Heart right ventricle (tissue), 16 donors: ENCODE results near the gene TGFBR2. TPM values are rescaled to one million over a fixed set of nuclear protein-coding genes. Genes with fewer than 3 reads are reported as not detected.

Experiments
- ATAC-seq, 8 donors: fragments of 200-7000 bp; cut with Tn5 transposase; one replicate each; pipeline ENCODE4 v1.9.1; 2020; ENCODE audit warnings: mild to moderate bottlenecking in 8 of 8, moderate library complexity in 8 of 8, moderate number of reproducible peaks in 1 of 8
- DNase-seq, 2 donors: peaks; one replicate each; pipeline ENCODE4 v3.0.0-alpha.2; 2020
- H3K27ac ChIP-seq, 10 donors: fragments of 200-600 bp; sonication (generic) in 2 of 10; one replicate each; pipeline versions ENCODE4 v1.5.0 to v1.8.0; 2020 to 2022; ENCODE audit warnings: mild to moderate bottlenecking in 3 of 10
- H3K27me3 ChIP-seq, 7 donors: fragments of 200-600 bp; one replicate each; pipeline ENCODE4 v1.8.0; 2021 to 2022; ENCODE audit warnings: mild to moderate bottlenecking in 2 of 7
- H3K36me3 ChIP-seq, 9 donors: fragments of 200-600 bp; sonication (generic) in 1 of 9; one replicate each; pipeline versions ENCODE4 v1.5.0 to v1.8.0; 2020 to 2022; ENCODE audit warnings: mild to moderate bottlenecking in 2 of 9
- H3K4me1 ChIP-seq, 9 donors: fragments of 200-600 bp; sonication (generic) in 1 of 9; one replicate each; pipeline versions ENCODE4 v1.5.0 to v1.8.0; 2020 to 2022; ENCODE audit warnings: mild to moderate bottlenecking in 4 of 9
- H3K4me3 ChIP-seq, 10 donors: fragments of 200-600 bp; sonication (generic) in 2 of 10; one replicate each; pipeline versions ENCODE4 v1.5.0 to v1.8.0; 2020 to 2022; ENCODE audit warnings: mild to moderate bottlenecking in 7 of 10, moderate library complexity in 2 of 10
- H3K9me3 ChIP-seq, 11 donors: fragments of 200-600 bp in 10 of 11; sonication (generic) in 2 of 11; one replicate each; pipeline versions ENCODE4 v1.5.0 to v1.8.0; 2013 to 2022; ENCODE audit warnings: mild to moderate bottlenecking in 2 of 11, control low read depth in 1 of 11, moderate library complexity in 1 of 11
- WGBS, 2 donors: extraction: QIAGEN DNeasy Blood & Tissue Kit; methylation state at CpG; one replicate each; pipeline ENCODE4 v1.1.7; 2013; ENCODE audit warnings: inconsistent platforms in 1 of 2; 5-methylcytosine and 5-hydroxymethylcytosine counted together
- intact Hi-C, 10 donors: fragments of 100-400 bp; cut with DNase I; formaldehyde crosslinking; loops; one replicate each; pipeline versions ENCODE4 v1.11.1 to v1.14.2; 2022
- polyA plus RNA-seq, 2 donors: library from polyadenylated mRNA; stranded (reverse); fragments of 200-250 nt; gene quantifications; one replicate each; pipeline ENCODE4 v1.2.3, GENCODE V29; 2013
- total RNA-seq, 10 donors: library from RNA; stranded (reverse); fragmentation: NEBNext Ultra II Directional in 3 of 10; extraction: Animal tissue kit (Norgen Biotek cat#: 25700) in 3 of 10; gene quantifications; one replicate each; pipeline versions ENCODE4 v1.2.1 to v1.2.4, GENCODE V29; 2021 to 2023
- TF ChIP-seq, protein P1 (sequence below), 9 donors: fragments of 200-600 bp; sonication (generic) in 2 of 9; IDR thresholded peaks; one replicate each; pipeline versions ENCODE4 v1.5.0 to v1.8.0; 2021 to 2022; ENCODE audit warnings: antibody characterized with exemption in 9 of 9, mild to moderate bottlenecking in 5 of 9, moderate library complexity in 1 of 9
- donor health status: Arrhythmogenic right ventricular cardiomyopathy.
- donor health status: ischemic (EF 13 %, LVEDD 7.1; RV severe dilation, severe dysfunction).
- donor health status: healthy with polysubstance abuse.
- donor health status: DM: no; HTN: yes; CAD: no.
- donor health status: DM: no; HTN: no; CAD: no.
- donor health status: ischemic (EF 25% LVEDD 6.9; RV normal size, moderate dysfunction).
- donor health status: ischemic (EF 25% LVEDD 5.7; RV mildly dilated, moderate dysfunction).
- donor health status: healthy.
- donor health status: DM: yes; HTN: yes; CAD: no.
- donor health status: Ischemic cardiomyopathy.
- donor health status: ischemic (EF 35%, LVEDD 5.7; RV mildly dilated, moderate dysfunction).
- donor health status: nonischemic (EF 11% LVEDD 7.7; RV severe dilation, severe dysfunction).
- donor health status: DM: yes; HTN: yes; CAD: no.
- donor health status: PGD.
- donor health status: ischemic (EF 29% LVEDD 5.4; RV normal size, mild dysfunction).
- donor health status: nonischemic (EF 23%, LVEDD 6.1; RV moderate dilation, normal function).

Gene TGFBR2
- total and polyA plus RNA-seq, 12 donors = 14.6 to 197 (median 82.8) TPM

DNA sequence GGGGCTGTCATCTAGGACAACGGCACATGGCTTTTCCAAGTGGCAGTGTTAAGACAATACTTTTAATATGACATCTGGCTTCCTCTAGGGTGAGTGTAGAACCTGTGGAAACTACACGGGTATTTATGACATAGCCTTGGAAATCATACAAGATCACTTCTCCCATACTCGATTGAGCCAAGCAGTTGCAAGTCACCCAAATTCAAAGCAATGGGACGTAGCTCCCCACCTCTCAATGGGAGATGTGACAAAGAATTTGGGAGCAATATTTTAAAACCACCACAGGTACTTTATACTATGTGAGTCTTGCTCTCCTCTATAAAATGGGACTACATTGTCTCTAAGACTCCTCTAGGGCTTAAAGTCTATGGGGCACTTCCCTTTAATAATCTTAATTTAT is 93.5 kb downstream of the TGFBR2 start:
- ATAC-seq = no peak
- Histone ChIP-seq H3K27ac (no peak overlapping the region), H3K9me3 (peaks cover 0 to 12% (median 0%) of the 10 kb centered on the region in 11 donors), H3K4me1 (peaks cover 0 to 32% (median 19%) of the 10 kb centered on the region in 9 donors), H3K4me3 (no peak overlapping the region), H3K27me3 (no peaks in the 10 kb centered on the region), H3K36me3 (peaks cover 0 to 65% (median 3%) of the 10 kb centered on the region in 9 donors)
- no peak for DNase-seq
- intact Hi-C loops = loop anchor here (2.0 to 10.0 kb wide), 12 partner anchors 185 to 655 kb away; no protein-coding TSS in a partner anchor
- WGBS, 2 donors = 93 to 98% methylated on average over 4 of the region's 4 CpGs
- TF ChIP-seq, protein P1, sequence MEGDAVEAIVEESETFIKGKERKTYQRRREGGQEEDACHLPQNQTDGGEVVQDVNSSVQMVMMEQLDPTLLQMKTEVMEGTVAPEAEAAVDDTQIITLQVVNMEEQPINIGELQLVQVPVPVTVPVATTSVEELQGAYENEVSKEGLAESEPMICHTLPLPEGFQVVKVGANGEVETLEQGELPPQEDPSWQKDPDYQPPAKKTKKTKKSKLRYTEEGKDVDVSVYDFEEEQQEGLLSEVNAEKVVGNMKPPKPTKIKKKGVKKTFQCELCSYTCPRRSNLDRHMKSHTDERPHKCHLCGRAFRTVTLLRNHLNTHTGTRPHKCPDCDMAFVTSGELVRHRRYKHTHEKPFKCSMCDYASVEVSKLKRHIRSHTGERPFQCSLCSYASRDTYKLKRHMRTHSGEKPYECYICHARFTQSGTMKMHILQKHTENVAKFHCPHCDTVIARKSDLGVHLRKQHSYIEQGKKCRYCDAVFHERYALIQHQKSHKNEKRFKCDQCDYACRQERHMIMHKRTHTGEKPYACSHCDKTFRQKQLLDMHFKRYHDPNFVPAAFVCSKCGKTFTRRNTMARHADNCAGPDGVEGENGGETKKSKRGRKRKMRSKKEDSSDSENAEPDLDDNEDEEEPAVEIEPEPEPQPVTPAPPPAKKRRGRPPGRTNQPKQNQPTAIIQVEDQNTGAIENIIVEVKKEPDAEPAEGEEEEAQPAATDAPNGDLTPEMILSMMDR (IDR thresholded peaks at IDR 0.05) = no peak

DNA sequence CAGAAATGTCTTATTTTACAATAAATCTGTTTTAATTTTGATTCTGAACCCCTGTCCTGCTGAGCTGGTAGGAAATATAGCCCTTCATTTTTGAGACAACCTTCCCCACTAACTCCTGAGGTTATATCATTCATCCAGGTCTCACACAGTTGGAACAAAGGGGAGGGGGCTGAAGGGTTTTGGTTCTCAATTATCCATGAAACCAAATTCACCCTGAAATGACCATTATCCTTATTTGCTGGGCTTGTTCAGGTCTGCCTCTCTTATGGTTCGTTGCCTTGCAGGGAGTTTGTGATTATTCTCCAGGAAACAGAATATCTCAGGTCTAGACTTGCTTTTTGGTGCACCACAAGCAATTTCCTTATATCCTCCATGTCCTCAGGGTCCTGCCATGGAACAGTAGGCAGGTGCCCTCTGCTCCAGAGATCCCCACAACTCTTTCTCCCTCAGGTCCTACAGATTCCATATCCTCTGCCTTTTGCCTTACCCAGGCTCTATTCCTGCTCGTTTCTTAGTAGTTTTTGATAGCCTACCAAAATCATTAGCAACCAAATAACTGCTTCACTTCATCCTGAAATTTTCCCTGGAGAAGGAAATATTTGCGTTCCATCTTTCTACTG is 94.4 kb downstream of the TGFBR2 start:
- H3K27me3 ChIP-seq = no peaks in the 10 kb centered on the region
- ATAC-seq (no peak), DNase-seq (no peak)
- WGBS, 2 donors = 93 to 99% methylated on average over 3 of the region's 3 CpGs
- peaks cover 0 to 12% (median 0%) of the 10 kb centered on the region in 11 donors for H3K9me3 ChIP-seq
- peaks cover 0 to 23% (median 13%) of the 10 kb centered on the region in 9 donors for H3K4me1 ChIP-seq
- intact Hi-C loops = no loop called here
- H3K36me3 ChIP-seq = peaks cover 0 to 56% (median 0%) of the 10 kb centered on the region in 9 donors
- H3K4me3 ChIP-seq = no peak overlapping the region
- H3K27ac ChIP-seq = no peak overlapping the region
- TF ChIP-seq, protein P1 (IDR thresholded peaks at IDR 0.05) = no peak

DNA sequence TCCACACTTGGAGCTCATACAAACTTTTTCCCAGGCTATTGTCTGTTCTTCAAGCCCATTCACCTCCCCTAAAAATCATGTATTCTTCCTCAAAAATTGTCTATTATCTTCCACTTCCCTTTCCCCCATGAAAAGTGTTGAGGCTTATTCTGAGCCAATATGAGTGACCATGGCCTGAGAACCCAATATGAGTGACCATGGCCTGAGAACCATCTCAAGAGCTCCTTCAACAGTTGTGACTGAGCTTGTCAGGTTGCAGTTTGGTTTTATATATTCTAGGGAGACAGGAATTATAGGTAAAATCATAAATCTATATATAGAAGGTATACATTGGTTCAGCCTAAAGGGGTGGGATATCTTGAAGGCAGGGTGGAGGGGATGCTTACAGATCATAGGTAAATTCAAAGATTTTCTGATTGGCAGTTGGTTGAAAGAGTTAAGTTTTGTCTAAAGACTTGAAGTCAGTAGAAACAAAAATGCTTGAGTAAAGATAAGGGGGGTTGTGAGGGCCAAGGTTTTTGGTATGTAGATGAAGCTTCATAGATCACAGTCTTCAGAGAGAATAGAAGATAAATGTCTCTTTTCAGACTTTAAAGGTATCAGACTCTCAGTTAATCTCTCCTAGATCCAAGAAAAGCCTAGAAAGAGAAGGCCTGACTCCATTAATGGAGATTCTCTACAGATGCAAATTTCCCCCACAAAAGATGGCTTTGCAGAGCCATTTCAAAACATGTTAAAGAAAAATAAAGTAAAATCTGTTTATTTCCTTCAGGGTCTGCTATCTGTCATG is 95.8 kb downstream of the TGFBR2 start:
- no peak for DNase-seq
- Histone ChIP-seq H3K27ac (no peak overlapping the region), H3K9me3 (peaks cover 0 to 12% (median 0%) of the 10 kb centered on the region in 11 donors), H3K4me1 (peaks cover 0 to 10% (median 0%) of the 10 kb centered on the region in 9 donors), H3K4me3 (no peak overlapping the region), H3K27me3 (no peaks in the 10 kb centered on the region), H3K36me3 (peaks cover 0 to 43% (median 0%) of the 10 kb centered on the region in 9 donors)
- TF ChIP-seq, protein P1 (IDR thresholded peaks at IDR 0.05) = no peak
- intact Hi-C loops = no loop called here
- ATAC-seq = no peak

DNA sequence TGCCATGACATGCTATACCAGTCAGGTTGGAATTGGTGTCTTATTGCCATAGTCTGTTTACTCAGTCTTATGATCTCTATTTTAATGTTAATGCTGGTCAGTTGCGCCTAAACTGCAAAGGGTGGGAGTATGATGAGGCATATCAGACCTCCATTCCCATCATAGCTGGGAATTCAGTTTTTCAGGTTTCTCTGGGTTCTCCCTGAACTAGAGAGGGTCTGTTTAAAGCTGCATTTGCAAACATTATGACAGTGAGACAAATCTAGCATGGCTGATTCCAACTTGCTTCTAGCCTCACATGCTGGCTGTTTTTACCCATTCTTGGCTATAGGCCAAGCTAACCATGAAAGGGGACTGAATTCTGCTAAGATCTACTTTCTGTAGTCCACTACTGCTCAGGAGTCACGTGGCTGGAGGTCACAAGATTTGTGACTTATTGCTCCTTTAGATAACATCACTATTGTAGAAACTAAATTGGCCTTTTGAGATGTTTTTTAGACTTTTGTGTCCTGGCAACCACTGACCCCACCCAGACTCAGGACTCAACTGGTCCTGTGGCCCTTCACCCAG is 96.5 kb downstream of the TGFBR2 start:
- intact Hi-C loops = no loop called here

More for the DNA sequence above, 96.5 kb downstream of the TGFBR2 start:
- Histone ChIP-seq H3K27ac (no peak overlapping the region), H3K27me3 (no peaks in the 10 kb centered on the region), H3K9me3 (peaks cover 0 to 12% (median 0%) of the 10 kb centered on the region in 11 donors), H3K4me3 (no peak overlapping the region), H3K4me1 (peaks cover 0 to 5% (median 0%) of the 10 kb centered on the region in 9 donors), H3K36me3 (peaks cover 0 to 36% (median 0%) of the 10 kb centered on the region in 9 donors)
- no peak for DNase-seq
- 71 to 88% methylated on average over 2 of the region's 2 CpGs for WGBS, 2 donors
- TF ChIP-seq, protein P1 (IDR thresholded peaks at IDR 0.05) = no peak
- no peak for ATAC-seq
